NCI-H748 treated with DMSO at 0.1 percent for 48 hours (cell line): Measurements from ENCODE around the gene CRLF3.
"Not testable (repeated sequence)": the region's sequence is repeated elsewhere in the genome, so short reads cannot be mapped to it uniquely, and the experiment has no call there.

Experiments used
- DNase-seq: peaks from one replicate; lab custom pipeline; 2025; lab: John Stamatoyannopoulos, UW

The CRLF3 gene

GRCh38 chr17:30736371-30736770, 88.1 kb downstream of the CRLF3 start:
- DNase-seq = not testable (repeated sequence)

GRCh38 chr17:30735644-30736043, 88.8 kb downstream of the CRLF3 start:
- not testable (repeated sequence) for DNase-seq

GRCh38 chr17:30735206-30735605, 89.3 kb downstream of the CRLF3 start:
- DNase-seq = not testable (repeated sequence)

GRCh38 chr17:30734153-30734552, 90.3 kb downstream of the CRLF3 start:
- DNase-seq = not testable (repeated sequence)
